ENCODE measurements around the gene GNG12. TPM values are rescaled to one million over a fixed set of nuclear protein-coding genes. Genes with fewer than 3 reads are reported as not detected.

GNG12 gene
- total RNA-seq, 2 donors from 2014 or later, result 77.1 to 131 TPM

GRCh38 chr1:67701876-67702275 is 131.4 kb downstream of the GNG12 start:
- intact Hi-C loops (cut with DNase I), result no loop called here
- Histone ChIP-seq H3K27ac (no peak overlapping the region), H3K9me3 (no peaks in the 10 kb centered on the region), H3K4me1 (no peaks in the 10 kb centered on the region), H3K4me3 (no peak overlapping the region), H3K36me3 (no peaks in the 10 kb centered on the region), H3K9ac (ENCODE audit: low read depth in 2 of 2, low read length in 2 of 2) (no peak overlapping the region), H3K27me3 (no peaks in the 10 kb centered on the region)
- no peak for TF ChIP-seq CTCF (IDR thresholded peaks at IDR 0.05)
- no peak for DNase-seq

GRCh38 chr1:67700692-67701410 is 132.4 kb downstream of the GNG12 start:
- Histone ChIP-seq H3K27me3 (no peaks in the 10 kb centered on the region), H3K27ac (no peak overlapping the region), H3K4me1 (no peaks in the 10 kb centered on the region), H3K9ac (ENCODE audit: low read depth in 2 of 2, low read length in 2 of 2) (no peak overlapping the region), H3K9me3 (no peaks in the 10 kb centered on the region), H3K4me3 (no peak overlapping the region), H3K36me3 (no peaks in the 10 kb centered on the region)
- no peak for DNase-seq
- TF ChIP-seq CTCF (IDR thresholded peaks at IDR 0.05), result no peak
- intact Hi-C loops (cut with DNase I), result no loop called here

- Histone ChIP-seq H3K9ac (ENCODE audit: low read depth in 2 of 2, low read length in 2 of 2) (no peak overlapping the region), H3K36me3 (no peaks in the 10 kb centered on the region), H3K27me3 (no peaks in the 10 kb centered on the region), H3K4me1 (no peaks in the 10 kb centered on the region), H3K27ac (no peak overlapping the region), H3K9me3 (no peaks in the 10 kb centered on the region), H3K4me3 (no peak overlapping the region)
- no peak for TF ChIP-seq CTCF (IDR thresholded peaks at IDR 0.05)
- no peak for DNase-seq
- intact Hi-C loops (cut with DNase I), result no loop called here
These were observed 133.0 kb downstream of the GNG12 start for GRCh38 chr1:67700220-67700619.

- DNase-seq, result no peak
- no peak overlapping the region for H3K9ac ChIP-seq (ENCODE audit: low read depth in 2 of 2, low read length in 2 of 2)
- intact Hi-C loops (cut with DNase I), result no loop called here
- H3K4me3 ChIP-seq, result no peak overlapping the region
- H3K36me3 ChIP-seq, result no peaks in the 10 kb centered on the region
- no peaks in the 10 kb centered on the region for H3K27me3 ChIP-seq
- TF ChIP-seq CTCF (IDR thresholded peaks at IDR 0.05), result no peak
- no peaks in the 10 kb centered on the region for H3K4me1 ChIP-seq
- H3K27ac ChIP-seq, result no peak overlapping the region
- no peaks in the 10 kb centered on the region for H3K9me3 ChIP-seq
These were observed 136.6 kb downstream of the GNG12 start for GRCh38 chr1:67696708-67697107.

GRCh38 chr1:67695963-67696362 is 137.3 kb downstream of the GNG12 start:
- intact Hi-C loops (cut with DNase I), result no loop called here
- H3K4me3 ChIP-seq, result no peak overlapping the region
- H3K4me1 ChIP-seq, result no peaks in the 10 kb centered on the region
- H3K9me3 ChIP-seq, result no peaks in the 10 kb centered on the region
- no peak for DNase-seq
- H3K9ac ChIP-seq (ENCODE audit: low read depth in 2 of 2, low read length in 2 of 2), result no peak overlapping the region
- H3K27ac ChIP-seq, result no peak overlapping the region
- TF ChIP-seq CTCF (IDR thresholded peaks at IDR 0.05), result no peak
- no peaks in the 10 kb centered on the region for H3K36me3 ChIP-seq
- no peaks in the 10 kb centered on the region for H3K27me3 ChIP-seq
